Fibroblast of villous mesenchyme (primary cell): Measurements from ENCODE around the gene MCU. TPM values are rescaled to one million over a fixed set of nuclear protein-coding genes. Genes with fewer than 3 reads are reported as not detected.

Experiments used
- DNase-seq: peaks from one replicate; pipeline ENCODE4 v3.0.0-alpha.2; 2010; ENCODE audit warnings: low read depth
- H3K4me3 ChIP-seq: 2 replicates; pipeline ENCODE4 v1.5.1; 2011; ENCODE audit warnings: low read depth, mild to moderate bottlenecking, low read length
- total RNA-seq: library from RNA; depleted of rRNA; stranded (reverse); fragments of >200 nt; gene quantifications from 2 replicates; pipeline ENCODE4 v1.2.3, GENCODE V29; 2012
- TF ChIP-seq, protein P1 (sequence below): IDR thresholded peaks from 2 replicates; pipeline ENCODE4 v1.5.1; 2012; ENCODE audit warnings: low read depth, mild to moderate bottlenecking, low read length; ENCODE audit not compliant: insufficient read depth

Gene MCU
- total RNA-seq, 1 donor: 41.9 TPM

DNA sequence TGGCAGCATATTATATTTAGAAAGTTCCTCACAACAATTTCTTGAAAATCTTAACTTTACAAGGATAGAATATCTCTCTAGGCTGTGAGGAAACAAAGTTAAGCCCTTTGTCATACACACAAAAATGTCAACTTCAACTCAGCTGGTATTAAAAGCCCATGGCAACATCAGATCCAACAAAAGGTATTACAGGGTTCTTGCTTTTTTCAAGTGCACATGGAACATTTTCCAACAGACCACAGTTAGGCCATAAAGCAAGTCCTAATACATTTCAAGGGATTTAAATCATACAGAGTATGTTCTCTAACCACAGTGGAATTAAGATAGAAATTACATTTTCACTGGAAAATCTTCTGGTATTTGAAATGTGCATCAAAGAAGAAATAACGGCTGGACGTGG is 129.7 kb downstream of the MCU start:
- TF ChIP-seq, protein P1, sequence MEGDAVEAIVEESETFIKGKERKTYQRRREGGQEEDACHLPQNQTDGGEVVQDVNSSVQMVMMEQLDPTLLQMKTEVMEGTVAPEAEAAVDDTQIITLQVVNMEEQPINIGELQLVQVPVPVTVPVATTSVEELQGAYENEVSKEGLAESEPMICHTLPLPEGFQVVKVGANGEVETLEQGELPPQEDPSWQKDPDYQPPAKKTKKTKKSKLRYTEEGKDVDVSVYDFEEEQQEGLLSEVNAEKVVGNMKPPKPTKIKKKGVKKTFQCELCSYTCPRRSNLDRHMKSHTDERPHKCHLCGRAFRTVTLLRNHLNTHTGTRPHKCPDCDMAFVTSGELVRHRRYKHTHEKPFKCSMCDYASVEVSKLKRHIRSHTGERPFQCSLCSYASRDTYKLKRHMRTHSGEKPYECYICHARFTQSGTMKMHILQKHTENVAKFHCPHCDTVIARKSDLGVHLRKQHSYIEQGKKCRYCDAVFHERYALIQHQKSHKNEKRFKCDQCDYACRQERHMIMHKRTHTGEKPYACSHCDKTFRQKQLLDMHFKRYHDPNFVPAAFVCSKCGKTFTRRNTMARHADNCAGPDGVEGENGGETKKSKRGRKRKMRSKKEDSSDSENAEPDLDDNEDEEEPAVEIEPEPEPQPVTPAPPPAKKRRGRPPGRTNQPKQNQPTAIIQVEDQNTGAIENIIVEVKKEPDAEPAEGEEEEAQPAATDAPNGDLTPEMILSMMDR: no peak
- DNase-seq: peak; percentile 49

DNA sequence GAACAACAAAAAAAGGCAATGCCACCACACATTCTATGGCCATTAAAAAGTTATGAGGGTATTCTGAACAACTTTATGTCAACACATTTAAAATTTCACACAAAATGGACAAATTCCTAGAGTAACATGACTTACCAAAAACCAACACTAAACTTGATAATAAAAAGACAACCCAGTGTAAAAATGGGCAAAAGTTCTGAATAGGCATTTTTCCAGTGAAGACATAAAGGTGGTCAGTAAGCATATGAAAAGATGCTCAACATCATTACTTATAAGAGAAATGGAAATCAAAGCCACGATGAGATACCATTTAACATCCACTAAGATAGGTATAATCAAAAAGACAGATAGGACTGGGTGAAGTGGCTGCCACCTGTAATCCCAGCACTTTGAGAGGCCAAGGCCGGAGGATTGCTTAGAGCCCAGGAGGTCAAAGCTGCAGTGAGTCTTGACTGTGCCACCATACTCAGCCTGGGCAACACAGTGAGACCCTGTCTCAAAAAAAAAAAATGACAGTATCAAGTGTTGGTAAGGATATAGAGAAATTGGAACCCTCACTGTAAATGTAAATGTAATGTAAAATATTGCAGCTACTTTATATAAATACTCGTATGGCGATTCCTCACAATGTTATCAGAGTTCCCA is 130.5 kb downstream of the MCU start:
- TF ChIP-seq, protein P1: no peak
- no peak for DNase-seq
- H3K4me3 ChIP-seq: no peak overlapping the region

More for the DNA sequence above, 129.7 kb downstream of the MCU start:
- H3K4me3 ChIP-seq: no peak overlapping the region

DNA sequence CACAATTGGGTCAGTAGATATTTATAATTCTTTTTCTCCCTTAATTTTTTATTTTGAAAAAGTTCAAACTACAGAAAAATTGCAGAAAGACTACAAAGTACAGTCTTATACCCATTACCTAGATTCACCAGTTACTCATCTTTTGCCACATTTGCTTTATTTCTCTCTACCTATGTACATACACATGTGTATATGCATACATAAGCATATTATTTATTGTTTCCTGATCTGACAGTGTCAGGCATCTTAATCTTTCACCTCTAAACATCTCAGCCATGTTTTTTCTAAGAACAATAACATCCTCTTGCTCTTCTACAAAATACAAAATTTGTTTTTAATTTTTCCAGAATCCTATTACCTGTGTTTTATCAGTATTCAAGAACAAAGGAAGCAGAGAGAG is 133.2 kb downstream of the MCU start:
- TF ChIP-seq, protein P1: no peak

DNA sequence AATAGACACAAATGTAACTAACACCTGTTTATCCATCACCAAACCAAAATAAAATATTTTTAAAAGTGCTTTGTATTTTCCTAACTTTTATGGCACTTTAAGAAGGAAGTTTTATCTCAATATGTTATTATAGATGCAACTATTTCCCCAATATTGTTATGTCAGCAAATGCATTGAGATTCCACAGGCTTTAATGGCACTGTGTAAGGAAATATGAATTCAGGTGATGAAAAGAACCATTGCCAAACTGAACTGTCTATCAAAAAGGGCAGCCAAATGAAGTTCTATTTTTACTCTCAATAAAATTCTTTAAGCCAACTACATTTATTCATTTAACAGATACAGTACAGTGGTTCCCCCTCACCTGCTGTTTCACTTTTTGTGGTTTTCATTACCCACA is 134.4 kb downstream of the MCU start:
- TF ChIP-seq, protein P1: no peak
- H3K4me3 ChIP-seq: no peak overlapping the region
- no peak for DNase-seq

More for the DNA sequence above, 133.2 kb downstream of the MCU start:
- DNase-seq: no peak
- H3K4me3 ChIP-seq: no peak overlapping the region

DNA sequence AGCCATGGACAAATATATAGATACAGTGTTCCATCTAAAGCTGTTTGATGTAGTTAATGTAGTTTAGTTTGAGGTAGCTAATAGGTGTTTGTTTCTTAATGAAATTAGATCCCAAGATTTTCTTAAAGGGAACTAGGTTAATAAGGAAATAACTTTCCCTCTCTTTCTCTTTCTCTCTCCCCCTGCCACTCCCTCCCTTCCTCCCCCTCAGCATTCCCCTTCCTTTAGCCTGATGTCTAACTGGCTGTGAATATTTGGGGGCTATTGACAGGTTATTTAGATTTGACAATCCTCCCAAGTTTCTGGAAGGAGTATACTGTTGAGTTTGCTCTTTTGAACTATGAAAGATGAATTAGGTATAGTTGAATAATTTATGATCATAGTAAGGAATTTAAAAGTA is 136.4 kb downstream of the MCU start:
- DNase-seq: no peak
- TF ChIP-seq, protein P1: no peak
- no peak overlapping the region for H3K4me3 ChIP-seq

DNA sequence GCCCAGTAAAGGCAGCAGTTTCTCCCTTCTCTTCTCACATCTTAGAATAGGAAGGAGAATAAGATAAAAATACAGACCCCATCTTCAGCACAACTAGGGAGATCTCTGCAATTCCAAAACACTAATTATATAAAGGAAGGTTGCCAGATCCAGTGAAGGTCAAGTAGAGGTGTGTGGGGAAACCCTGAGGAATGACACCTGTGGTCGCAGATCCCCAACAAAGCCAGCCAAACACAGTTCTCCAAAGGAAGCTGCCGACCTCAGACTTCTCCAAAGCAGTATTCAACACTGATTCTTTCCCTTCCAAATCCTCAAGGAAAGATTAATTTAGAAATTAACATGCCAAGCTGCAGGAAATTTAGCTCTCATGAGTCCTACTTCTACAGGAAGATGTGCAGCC is 138.7 kb downstream of the MCU start:
- TF ChIP-seq, protein P1: no peak
- no peak overlapping the region for H3K4me3 ChIP-seq
- no peak for DNase-seq
